Activated CD8-positive, alpha-beta T cell treated with anti-CD3 and anti-CD28 coated beads for 36 hours (primary cell): ENCODE results near the gene PRDM16. TPM values are rescaled to one million over a fixed set of nuclear protein-coding genes. Genes with fewer than 3 reads are reported as not detected.

Experiments
- ATAC-seq: fragments of 200-7000 bp; cut with Tn5 transposase; one replicate; pipeline ENCODE4 v1.10.0; 2021; ENCODE audit warnings: mild to moderate bottlenecking, moderate library complexity
- CTCF ChIA-PET: fragments of 350-600 bp; sonication (Branson Sonifier 250); formaldehyde crosslinking; loops from one replicate; lab custom pipeline; 2021; ENCODE audit warnings: antibody characterized with exemption; lab: Charles Lee
- POLR2A ChIA-PET: fragments of 350-600 bp; sonication (Branson Sonifier 250); formaldehyde crosslinking; loops from one replicate; lab custom pipeline; 2021; ENCODE audit warnings: antibody characterized with exemption; lab: Charles Lee
- DNase-seq: peaks from one replicate; pipeline ENCODE4 v3.0.0-alpha.2; 2020
- H3K27ac Mint-ChIP-seq: one replicate; pipeline ENCODE4 v1.8.0; 2021; ENCODE audit warnings: mild to moderate bottlenecking, mixed read lengths
- H3K27me3 Mint-ChIP-seq: one replicate; pipeline ENCODE4 v1.8.0; 2021; ENCODE audit warnings: mixed read lengths
- H3K36me3 Mint-ChIP-seq: one replicate; pipeline ENCODE4 v1.8.0; 2021; ENCODE audit warnings: low read depth, mixed read lengths
- H3K4me1 Mint-ChIP-seq: one replicate; pipeline ENCODE4 v1.8.0; 2021; ENCODE audit warnings: low read depth, mixed read lengths
- H3K4me3 Mint-ChIP-seq: one replicate; pipeline ENCODE4 v1.8.0; 2021; ENCODE audit warnings: mild to moderate bottlenecking, moderate library complexity, mixed read lengths
- H3K9me3 Mint-ChIP-seq: one replicate; pipeline ENCODE4 v1.8.0; 2021; ENCODE audit warnings: mixed read lengths
- intact Hi-C: fragments of 100-400 bp; cut with micrococcal nuclease; formaldehyde crosslinking; loops from one replicate; pipeline ENCODE4 v1.10.0; 2022
- total RNA-seq, 2 experiments: library from RNA; stranded (reverse); gene quantifications; one replicate each; pipeline ENCODE4 v1.2.3, GENCODE V29; 2021
- TF ChIP-seq, protein P1 (sequence below): fragments of 200-600 bp; IDR thresholded peaks from one replicate; pipeline ENCODE4 v1.8.0; 2022; ENCODE audit warnings: antibody characterized with exemption, mild to moderate bottlenecking

Gene PRDM16
- total RNA-seq, 2 experiments from 2014 or later, result 0.29 to 0.49 TPM

DNA sequence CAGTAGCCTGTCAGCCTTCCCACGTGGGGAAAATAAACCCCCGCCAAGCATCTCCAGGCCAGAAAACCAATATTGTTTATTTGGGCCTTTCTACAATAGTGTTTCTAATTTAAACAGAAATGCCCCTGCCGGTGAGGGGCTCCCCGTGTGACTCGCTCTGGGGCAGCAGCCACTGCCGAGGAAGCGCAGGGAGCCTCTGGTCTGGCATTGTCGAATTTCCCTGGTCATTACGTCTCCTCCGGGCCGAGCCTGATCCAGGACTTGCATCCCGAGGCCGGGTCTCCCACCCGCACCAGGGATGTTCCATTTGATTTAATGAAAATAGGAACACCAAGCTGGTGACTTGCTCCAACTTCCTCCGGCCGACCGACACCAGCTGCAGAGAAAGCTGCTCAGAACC lies 20.5 kb downstream of the PRDM16 start:
- POLR2A ChIA-PET, result no interaction called here
- intact Hi-C loops, result no loop called here

DNA sequence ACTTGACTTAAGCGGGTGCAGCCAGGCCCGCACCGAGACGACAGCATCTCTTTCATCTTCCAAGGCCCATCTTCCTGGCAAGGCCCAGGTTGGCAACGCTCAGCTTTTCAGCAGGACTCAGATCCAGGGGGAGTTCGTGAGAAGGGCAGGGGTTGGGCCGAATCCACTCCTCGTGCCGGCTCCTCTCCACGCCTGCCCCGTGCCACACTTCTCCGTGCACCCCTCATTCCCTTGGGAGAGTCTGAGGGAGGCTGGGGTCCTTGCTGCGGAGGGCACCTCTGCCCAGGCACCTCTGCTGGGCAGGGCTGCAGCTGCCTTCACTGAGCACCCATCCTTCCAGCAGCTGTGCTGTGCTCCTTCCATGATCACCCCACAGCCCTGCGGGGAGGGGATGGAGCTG lies 22.3 kb downstream of the PRDM16 start:
- Mint-ChIP-seq H3K27ac (no peak overlapping the region), H3K4me1 (no peaks in the 10 kb centered on the region), H3K9me3 (no peaks in the 10 kb centered on the region), H3K27me3 (peaks cover 4% of the 10 kb centered on the region), H3K4me3 (no peak overlapping the region), H3K36me3 (no peaks in the 10 kb centered on the region)
- DNase-seq (no peak), ATAC-seq (no peak)
- intact Hi-C loops, result no loop called here
- ChIA-PET CTCF (no interaction called here), POLR2A (interaction anchor here (0.6 kb wide), 1 partner anchor 134 kb away, joined by 3 read pairs; no protein-coding TSS in a partner anchor)
- TF ChIP-seq, protein P1, sequence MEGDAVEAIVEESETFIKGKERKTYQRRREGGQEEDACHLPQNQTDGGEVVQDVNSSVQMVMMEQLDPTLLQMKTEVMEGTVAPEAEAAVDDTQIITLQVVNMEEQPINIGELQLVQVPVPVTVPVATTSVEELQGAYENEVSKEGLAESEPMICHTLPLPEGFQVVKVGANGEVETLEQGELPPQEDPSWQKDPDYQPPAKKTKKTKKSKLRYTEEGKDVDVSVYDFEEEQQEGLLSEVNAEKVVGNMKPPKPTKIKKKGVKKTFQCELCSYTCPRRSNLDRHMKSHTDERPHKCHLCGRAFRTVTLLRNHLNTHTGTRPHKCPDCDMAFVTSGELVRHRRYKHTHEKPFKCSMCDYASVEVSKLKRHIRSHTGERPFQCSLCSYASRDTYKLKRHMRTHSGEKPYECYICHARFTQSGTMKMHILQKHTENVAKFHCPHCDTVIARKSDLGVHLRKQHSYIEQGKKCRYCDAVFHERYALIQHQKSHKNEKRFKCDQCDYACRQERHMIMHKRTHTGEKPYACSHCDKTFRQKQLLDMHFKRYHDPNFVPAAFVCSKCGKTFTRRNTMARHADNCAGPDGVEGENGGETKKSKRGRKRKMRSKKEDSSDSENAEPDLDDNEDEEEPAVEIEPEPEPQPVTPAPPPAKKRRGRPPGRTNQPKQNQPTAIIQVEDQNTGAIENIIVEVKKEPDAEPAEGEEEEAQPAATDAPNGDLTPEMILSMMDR, result no peak

More for the DNA sequence above, 20.5 kb downstream of the PRDM16 start:
- CTCF ChIA-PET, result no interaction called here
- H3K36me3 Mint-ChIP-seq, result no peaks in the 10 kb centered on the region
- no peaks in the 10 kb centered on the region for H3K9me3 Mint-ChIP-seq
- no peak overlapping the region for H3K4me3 Mint-ChIP-seq
- no peak for DNase-seq
- TF ChIP-seq, protein P1, result no peak
- ATAC-seq, result no peak
- H3K4me1 Mint-ChIP-seq, result no peaks in the 10 kb centered on the region
- no peak overlapping the region for H3K27ac Mint-ChIP-seq
- H3K27me3 Mint-ChIP-seq, result peaks cover 4% of the 10 kb centered on the region

DNA sequence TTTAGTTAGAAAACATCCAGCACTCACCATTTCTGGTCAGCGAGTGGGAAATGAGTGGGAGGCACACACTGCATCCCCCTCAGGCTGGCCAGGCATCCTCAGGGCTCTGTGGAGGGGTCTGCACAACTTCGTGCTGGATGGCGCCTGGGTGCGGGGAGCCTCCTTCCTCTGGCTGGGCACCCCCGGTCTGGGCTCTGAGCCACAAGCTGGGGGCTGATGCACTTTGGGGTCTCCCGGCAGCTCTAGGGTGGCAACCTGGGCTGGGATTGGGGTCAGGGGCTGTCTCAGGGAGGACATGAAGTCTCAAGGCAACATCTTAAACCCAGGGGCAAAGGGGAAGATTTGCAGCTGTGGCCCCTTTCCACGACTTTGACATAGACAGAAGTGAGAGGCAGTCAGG lies 23.5 kb downstream of the PRDM16 start:
- DNase-seq, result no peak
- intact Hi-C loops, result no loop called here
- ATAC-seq, result no peak
- POLR2A ChIA-PET, result no interaction called here
- H3K27me3 Mint-ChIP-seq, result peaks cover 4% of the 10 kb centered on the region
- no peaks in the 10 kb centered on the region for H3K9me3 Mint-ChIP-seq
- no peak overlapping the region for H3K27ac Mint-ChIP-seq
- H3K4me1 Mint-ChIP-seq, result no peaks in the 10 kb centered on the region
- no peak overlapping the region for H3K4me3 Mint-ChIP-seq
- no peaks in the 10 kb centered on the region for H3K36me3 Mint-ChIP-seq
- CTCF ChIA-PET, result no interaction called here
- TF ChIP-seq, protein P1, result no peak

DNA sequence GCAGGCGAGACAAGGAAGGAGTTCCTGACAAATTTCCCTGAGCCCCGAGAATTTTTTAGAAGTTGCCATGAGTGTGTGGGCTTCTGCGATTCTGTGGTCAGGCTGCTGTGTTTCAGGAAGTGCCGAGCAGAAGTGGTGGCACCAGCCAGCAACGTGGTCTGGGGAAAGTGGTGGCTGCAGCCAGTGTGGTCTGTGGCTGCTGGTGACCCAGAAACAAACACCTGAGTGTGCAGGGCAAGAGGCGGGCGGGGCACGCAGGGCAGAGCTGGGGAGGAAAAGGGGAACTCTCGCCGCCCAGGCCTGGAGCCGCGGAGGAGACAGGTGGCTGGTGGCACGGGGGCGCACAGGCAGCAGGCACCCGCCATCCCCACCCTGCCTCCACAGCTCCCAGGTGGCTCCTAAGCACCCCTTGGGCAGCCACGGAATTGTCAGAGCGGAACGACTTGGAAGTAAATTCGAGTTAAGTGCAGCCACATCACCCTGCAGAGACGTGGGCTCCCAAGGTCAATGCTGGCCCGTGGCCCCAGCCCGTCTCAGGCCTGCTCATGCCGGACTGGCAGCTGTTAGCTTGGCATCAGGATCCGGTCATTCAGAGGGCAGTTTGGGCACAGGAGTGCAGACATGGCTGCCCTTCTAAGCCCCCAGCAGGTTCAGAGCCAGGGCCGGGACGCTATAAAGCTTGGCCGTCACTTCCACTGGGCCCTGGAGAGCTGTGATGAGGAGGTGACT lies 25.1 kb downstream of the PRDM16 start:
- no peaks in the 10 kb centered on the region for H3K4me1 Mint-ChIP-seq
- no peak for ATAC-seq
- TF ChIP-seq, protein P1, result no peak
- no peak overlapping the region for H3K27ac Mint-ChIP-seq
- no peak for DNase-seq
- ChIA-PET POLR2A (no interaction called here), CTCF (no interaction called here)
- no peaks in the 10 kb centered on the region for H3K36me3 Mint-ChIP-seq
- intact Hi-C loops, result no loop called here
- H3K27me3 Mint-ChIP-seq, result peaks cover 4% of the 10 kb centered on the region
- no peaks in the 10 kb centered on the region for H3K9me3 Mint-ChIP-seq
- H3K4me3 Mint-ChIP-seq, result no peak overlapping the region

DNA sequence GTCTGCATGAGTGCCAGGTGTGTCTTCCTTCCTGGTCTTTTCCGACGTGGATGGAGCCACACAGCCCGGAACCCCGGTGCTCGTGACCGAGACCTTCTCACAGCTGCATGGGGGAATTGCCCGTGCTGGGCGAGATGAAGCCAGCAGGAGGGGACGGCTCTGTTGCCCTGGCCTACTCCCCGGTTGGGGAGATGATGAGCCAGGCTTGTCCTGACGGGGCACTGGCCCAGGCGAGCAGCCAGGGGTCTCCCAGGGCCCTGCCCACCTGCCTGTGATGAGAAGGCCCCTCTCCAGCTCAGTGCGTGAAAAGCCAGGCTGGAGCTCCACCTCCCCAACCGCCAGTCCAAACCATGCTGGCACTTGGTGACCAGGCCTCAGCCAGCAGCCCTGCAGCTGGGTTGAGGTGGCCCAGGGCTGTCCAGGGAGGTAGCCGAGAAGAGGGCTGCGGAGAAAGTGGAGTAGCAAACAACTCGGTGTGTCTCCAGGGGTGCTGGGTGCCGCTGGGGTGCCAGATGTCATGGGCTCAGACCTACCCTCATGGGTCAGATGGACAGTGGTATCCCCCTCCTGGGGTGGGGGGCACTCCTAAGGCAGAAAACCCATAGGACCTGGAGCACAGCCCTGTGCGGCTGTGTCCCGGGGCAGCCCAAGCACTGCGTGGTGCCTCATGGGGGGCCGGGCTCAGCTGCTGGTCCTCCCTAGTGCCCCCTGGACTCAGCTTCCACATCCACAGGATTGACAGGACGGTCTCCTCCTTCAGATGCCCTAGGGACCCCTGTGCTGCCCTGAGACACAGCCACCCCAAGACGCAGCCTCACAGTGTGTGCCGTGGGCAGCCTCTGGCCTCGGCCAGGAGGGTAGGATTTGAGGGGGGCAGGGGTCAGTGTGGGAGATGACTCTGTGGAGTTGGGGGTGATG lies 26.1 kb downstream of the PRDM16 start:
- Mint-ChIP-seq H3K27me3 (peaks cover 4% of the 10 kb centered on the region), H3K36me3 (no peaks in the 10 kb centered on the region), H3K27ac (no peak overlapping the region), H3K9me3 (no peaks in the 10 kb centered on the region), H3K4me1 (no peaks in the 10 kb centered on the region), H3K4me3 (no peak overlapping the region)
- ATAC-seq (no peak), DNase-seq (no peak)
- TF ChIP-seq, protein P1, result no peak
- intact Hi-C loops, result no loop called here
- CTCF ChIA-PET, result no interaction called here
- POLR2A ChIA-PET, result no interaction called here
